HEK293 (cell line): ENCODE results near the gene BCL7A.

ENCODE experiments used
- CTCF ChIA-PET: fragments of 350-600 bp; formaldehyde crosslinking; extraction: SDS; loops from one replicate; lab custom pipeline; 2021; ENCODE audit warnings: antibody characterized with exemption; lab: Yijun Ruan, JAX
- POLR2A ChIA-PET: fragments of 300-600 bp; formaldehyde crosslinking; extraction: SDS; loops from one replicate; lab custom pipeline; 2020; ENCODE audit warnings: antibody characterized with exemption, inconsistent platforms; lab: Yijun Ruan, JAX
- H3K27ac ChIP-seq: fragments of 200-500 bp; sonication (Bioruptor generic); 2 replicates; pipeline ENCODE4 v1.5.1; 2014; ENCODE audit warnings: low read depth, low read length, control low read depth, inconsistent platforms; ENCODE audit errors: extremely low read depth
- H3K36me3 ChIP-seq, 2 experiments: fragments of 200-500 bp in 1 of 2; sonication (Bioruptor generic) in 1 of 2; 1 replicate in 1 of 2; 2 replicates in 1 of 2; pipeline ENCODE4 v1.5.1; 2014 to 2017; ENCODE audit warnings: inconsistent platforms in 2 of 2, low read length in 2 of 2; ENCODE audit not compliant: control insufficient read depth in 2 of 2, insufficient read depth in 1 of 2
- H3K4me1 ChIP-seq: fragments of 200-500 bp; sonication (Bioruptor generic); 2 replicates; pipeline ENCODE4 v1.5.1; 2014; ENCODE audit warnings: mild to moderate bottlenecking, low read length, inconsistent platforms; ENCODE audit not compliant: control insufficient read depth, insufficient read depth
- H3K4me3 ChIP-seq: 2 replicates; pipeline ENCODE4 v1.5.1; 2011; ENCODE audit warnings: low read depth, mild to moderate bottlenecking, control low read depth, low read length, moderate library complexity
- H3K9me3 ChIP-seq: fragments of 200-500 bp; sonication (Bioruptor generic); 2 replicates; pipeline ENCODE4 v1.5.1; 2014; ENCODE audit warnings: low read depth, low read length, inconsistent platforms; ENCODE audit not compliant: control insufficient read depth, insufficient read depth
- INSM2 ChIP-seq: fragments of 450-650 bp; formaldehyde crosslinking; IDR thresholded peaks from 2 replicates; pipeline ENCODE4 v1.5.1; 2016; ENCODE audit warnings: missing biosample characterization, missing genetic modification characterization
- KLF1 ChIP-seq: fragments of 450-650 bp; formaldehyde crosslinking; IDR thresholded peaks from 2 replicates; pipeline ENCODE4 v1.5.1; 2016; ENCODE audit warnings: missing biosample characterization, missing genetic modification characterization
- KLF16 ChIP-seq: fragments of 450-650 bp; formaldehyde crosslinking; IDR thresholded peaks from 2 replicates; pipeline ENCODE4 v1.5.1; 2017; ENCODE audit warnings: missing biosample characterization, missing genetic modification characterization
- REST ChIP-seq: fragments of 450-650 bp; formaldehyde crosslinking; IDR thresholded peaks from 2 replicates; pipeline ENCODE4 v1.5.1; 2016; ENCODE audit warnings: missing biosample characterization, missing genetic modification characterization
- SETDB1 ChIP-seq: IDR thresholded peaks from one replicate; pipeline ENCODE4 v1.6.1; 2017; ENCODE audit warnings: mild to moderate bottlenecking, low read length, moderate library complexity, mixed read lengths; ENCODE audit not compliant: insufficient read length
- TCF7L2 ChIP-seq: IDR thresholded peaks from 2 replicates; pipeline ENCODE4 v1.6.1; 2011; ENCODE audit warnings: low read depth, mild to moderate bottlenecking, inconsistent platforms, low read length, moderate library complexity, borderline replicate concordance
- WT1 ChIP-seq: fragments of 450-650 bp; formaldehyde crosslinking; IDR thresholded peaks from 2 replicates; pipeline ENCODE4 v1.5.1; 2016; ENCODE audit warnings: missing biosample characterization, missing genetic modification characterization
- ZBTB21 ChIP-seq: fragments of 450-650 bp; formaldehyde crosslinking; IDR thresholded peaks from 2 replicates; pipeline ENCODE4 v1.5.1; 2017; ENCODE audit warnings: missing biosample characterization, missing genetic modification characterization
- ZNF112 ChIP-seq: fragments of 450-650 bp; formaldehyde crosslinking; IDR thresholded peaks from 2 replicates; pipeline ENCODE4 v1.5.0; 2017; ENCODE audit warnings: missing biosample characterization, missing genetic modification characterization
- ZNF18 ChIP-seq: fragments of 450-650 bp; formaldehyde crosslinking; IDR thresholded peaks from 2 replicates; pipeline ENCODE4 v1.5.1; 2016; ENCODE audit warnings: missing biosample characterization, missing genetic modification characterization
- ZNF211 ChIP-seq: fragments of 450-650 bp; formaldehyde crosslinking; IDR thresholded peaks from 2 replicates; pipeline ENCODE4 v1.5.1; 2016; ENCODE audit warnings: low read depth, missing biosample characterization, missing genetic modification characterization
- ZNF302 ChIP-seq: fragments of 450-650 bp; formaldehyde crosslinking; IDR thresholded peaks from 2 replicates; pipeline ENCODE4 v1.5.1; 2016; ENCODE audit warnings: missing biosample characterization, missing genetic modification characterization, low read depth
- ZNF341 ChIP-seq: fragments of 450-650 bp; formaldehyde crosslinking; IDR thresholded peaks from 2 replicates; pipeline ENCODE4; 2016; ENCODE audit warnings: low read depth, missing biosample characterization, missing genetic modification characterization
- ZNF366 ChIP-seq: fragments of 450-650 bp; formaldehyde crosslinking; conservative IDR thresholded peaks from 2 replicates; pipeline ENCODE4 v1.5.1; 2016; ENCODE audit warnings: missing biosample characterization, missing genetic modification characterization
- ZNF391 ChIP-seq: fragments of 450-650 bp; formaldehyde crosslinking; IDR thresholded peaks from 2 replicates; pipeline ENCODE4 v1.5.1; 2016; ENCODE audit warnings: low read depth, missing biosample characterization, missing genetic modification characterization, borderline replicate concordance
- ZNF514 ChIP-seq: fragments of 450-650 bp; formaldehyde crosslinking; IDR thresholded peaks from 2 replicates; pipeline ENCODE4 v1.5.1; 2016; ENCODE audit warnings: missing biosample characterization, missing genetic modification characterization
- ZNF530 ChIP-seq: fragments of 450-650 bp; formaldehyde crosslinking; IDR thresholded peaks from 2 replicates; pipeline ENCODE4 v1.5.1; 2016; ENCODE audit warnings: low read depth, missing biosample characterization, missing genetic modification characterization
- ZNF549 ChIP-seq: fragments of 450-650 bp; IDR thresholded peaks from 2 replicates; pipeline ENCODE4 v1.5.1; 2018; ENCODE audit warnings: missing biosample characterization, missing genetic modification characterization, mild to moderate bottlenecking, inconsistent platforms, moderate library complexity
- ZNF596 ChIP-seq: fragments of 450-650 bp; IDR thresholded peaks from 2 replicates; pipeline ENCODE4 v1.5.0; 2018; ENCODE audit warnings: missing biosample characterization, mild to moderate bottlenecking, missing genetic modification characterization, moderate library complexity
- ZNF654 ChIP-seq: fragments of 450-650 bp; formaldehyde crosslinking; IDR thresholded peaks from 2 replicates; pipeline ENCODE4 v1.5.1; 2016; ENCODE audit warnings: low read depth, missing biosample characterization, missing genetic modification characterization
- ZNF660 ChIP-seq: fragments of 450-650 bp; IDR thresholded peaks from 2 replicates; pipeline ENCODE4 v1.5.1; 2018; ENCODE audit warnings: missing biosample characterization, mild to moderate bottlenecking, missing genetic modification characterization
- ZNF664 ChIP-seq: fragments of 450-650 bp; formaldehyde crosslinking; IDR thresholded peaks from 2 replicates; pipeline ENCODE4 v1.5.1; 2016; ENCODE audit warnings: missing biosample characterization, missing genetic modification characterization
- ZNF76 ChIP-seq: fragments of 450-650 bp; formaldehyde crosslinking; IDR thresholded peaks from 2 replicates; pipeline ENCODE4; 2016; ENCODE audit warnings: low read depth, missing biosample characterization, missing genetic modification characterization, borderline replicate concordance
- ZNF837 ChIP-seq: fragments of 450-650 bp; formaldehyde crosslinking; IDR thresholded peaks from 2 replicates; pipeline ENCODE4 v1.5.1; 2016; ENCODE audit warnings: missing biosample characterization, missing genetic modification characterization
- ZSCAN16 ChIP-seq: fragments of 450-650 bp; formaldehyde crosslinking; IDR thresholded peaks from 2 replicates; pipeline ENCODE4 v1.5.1; 2016; ENCODE audit warnings: missing biosample characterization, missing genetic modification characterization

The BCL7A gene

GRCh38 chr12:122014781-122015180, 6.9 kb upstream of the BCL7A start:
- Histone ChIP-seq H3K9me3 (no peaks in the 10 kb centered on the region), H3K4me3 (no peak overlapping the region), H3K36me3 (no peaks in the 10 kb centered on the region), H3K4me1 (no peaks in the 10 kb centered on the region), H3K27ac (no peak overlapping the region)
- CTCF ChIA-PET: no interaction called here
- POLR2A ChIA-PET: no interaction called here
- TF ChIP-seq ZNF654 (tag by site-specific recombination): no peak
- TF ChIP-seq ZNF391 (tag by site-specific recombination): no peak
- TF ChIP-seq ZNF76 (tag by site-specific recombination): no peak
- TF ChIP-seq ZNF302 (tag by site-specific recombination): no peak
- no peak for TF ChIP-seq ZNF530 (tag by site-specific recombination)
- no peak for TF ChIP-seq WT1 (tag by site-specific recombination)
- no peak for TF ChIP-seq ZNF18
- TF ChIP-seq TCF7L2: no peak
- no peak for TF ChIP-seq KLF16 (tag by site-specific recombination)
- TF ChIP-seq ZNF211 (tag by site-specific recombination): no peak
- TF ChIP-seq ZSCAN16 (tag by site-specific recombination): no peak
- no peak for TF ChIP-seq ZNF664 (tag by site-specific recombination)
- no peak for TF ChIP-seq INSM2 (tag by site-specific recombination)

- Histone ChIP-seq H3K4me1 (no peaks in the 10 kb centered on the region), H3K36me3 (no peaks in the 10 kb centered on the region), H3K27ac (no peak overlapping the region), H3K9me3 (no peaks in the 10 kb centered on the region), H3K4me3 (no peak overlapping the region)
- CTCF ChIA-PET: interaction anchor here (0.6 kb wide), 1 partner anchor 100 kb away, joined by 8 read pairs; the partner anchor contains the start of gene CFAP251
- TF ChIP-seq KLF1 (tag by site-specific recombination) (no peak), SETDB1 (peak; percentile 79), ZNF514 (tag by site-specific recombination) (0 out of 2 replicates have a peak, but pooled peaks have one; percentile 52)
- POLR2A ChIA-PET: interaction anchor here (0.7 kb wide), 1 partner anchor 107 kb away, joined by 3 read pairs; no protein-coding TSS in a partner anchor
These were observed 3.2 kb upstream of the BCL7A start for GRCh38 chr12:122018457-122018856.

DNA sequence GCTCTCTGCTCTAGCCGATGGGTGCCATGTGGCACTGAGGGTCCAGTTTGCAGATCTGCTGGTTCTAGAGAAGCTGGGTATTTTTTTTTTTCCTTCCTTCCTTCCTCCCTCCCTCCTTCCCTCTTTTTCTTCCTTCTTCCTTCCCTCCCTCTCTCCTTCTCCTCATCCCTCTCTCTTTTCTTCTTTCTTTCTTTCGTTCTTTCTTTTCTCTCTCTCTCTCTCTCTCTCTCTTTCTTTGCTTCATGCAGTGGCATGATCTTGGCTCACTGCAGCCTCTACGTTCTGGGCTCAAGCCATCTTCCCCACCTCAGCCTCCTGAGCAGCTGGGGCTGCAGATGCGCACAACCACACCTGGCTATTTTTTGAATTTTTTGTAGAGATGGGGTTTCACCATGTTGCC, 2.7 kb upstream of the BCL7A start:
- POLR2A ChIA-PET: interaction anchor here (0.7 kb wide), 1 partner anchor 107 kb away, joined by 3 read pairs; no protein-coding TSS in a partner anchor
- TF ChIP-seq ZNF549 (tag by site-specific recombination): no peak
- peak; percentile 90 for TF ChIP-seq ZNF366 (tag by site-specific recombination)
- TF ChIP-seq ZBTB21: no peak
- TF ChIP-seq ZNF341 (tag by site-specific recombination): no peak
- no peak for TF ChIP-seq ZNF112
- peak; percentile 79; the same call in 1 of the 2 replicates for TF ChIP-seq ZNF596 (tag by site-specific recombination)
- no peak for TF ChIP-seq REST
- no peak for TF ChIP-seq ZNF837 (tag by site-specific recombination)
- TF ChIP-seq ZNF660 (tag by site-specific recombination): no peak
- TF ChIP-seq ZSCAN16 (tag by site-specific recombination): no peak
- TF ChIP-seq, all 188 proteins: peak for 2
- Histone ChIP-seq H3K4me1 (no peaks in the 10 kb centered on the region), H3K4me3 (no peak overlapping the region), H3K9me3 (no peaks in the 10 kb centered on the region), H3K27ac (no peak overlapping the region), H3K36me3 (no peaks in the 10 kb centered on the region)
- CTCF ChIA-PET: interaction anchor here (0.6 kb wide), 1 partner anchor 100 kb away, joined by 8 read pairs; the partner anchor contains the start of gene CFAP251
